IMR-90 (cell line): ENCODE data around the gene GNAI3. TPM values are rescaled to one million over a fixed set of nuclear protein-coding genes. Genes with fewer than 3 reads are reported as not detected.
A peak's percentile ranks its signal among the peaks of the same experiment; 100 is the strongest.

Experiments used
- ATAC-seq: fragments of 200-7000 bp; cut with Tn5 transposase; 2 replicates; pipeline ENCODE4 v1.9.1; 2020; ENCODE audit warnings: low read depth, mild to moderate bottlenecking, moderate library complexity
- BruUV-seq: library from RNA; stranded (reverse); fragments of 400-500 nt; replicated peaks from 2 replicates; lab custom pipeline; 2021; lab: Mats Ljungman, UMichigan
- CTCF ChIA-PET: fragments of 300-600 bp; formaldehyde crosslinking; extraction: SDS; loops from one replicate; lab custom pipeline; 2021; ENCODE audit warnings: antibody characterized with exemption; lab: Yijun Ruan, JAX
- POLR2A ChIA-PET: fragments of 300-600 bp; sonication (Branson Sonifier 250); formaldehyde crosslinking; loops from one replicate; lab custom pipeline; 2022; ENCODE audit warnings: antibody characterized with exemption; ENCODE audit not compliant: unreplicated experiment; lab: Charles Lee
- DNase-seq: peaks from one replicate; pipeline ENCODE4 v3.0.0; 2013
- H2AFZ ChIP-seq: replicated peaks from 2 replicates; pipeline ENCODE3; 2013; ENCODE audit warnings: low read length, mild to moderate bottlenecking; ENCODE audit not compliant: poor library complexity
- H2AK5ac ChIP-seq: 2 replicates; pipeline ENCODE4 v1.6.1; 2013; ENCODE audit warnings: low read depth, low read length, inconsistent platforms
- H2AK9ac ChIP-seq: replicated peaks from 2 replicates; pipeline ENCODE3; 2013; ENCODE audit warnings: mild to moderate bottlenecking, low read depth, low read length, moderate library complexity; ENCODE audit not compliant: poor library complexity
- H2BK120ac ChIP-seq: 2 replicates; pipeline ENCODE4 v1.6.1; 2013; ENCODE audit warnings: low read depth, low read length, inconsistent platforms
- H2BK15ac ChIP-seq: 3 replicates; pipeline ENCODE4 v1.6.1; 2013; ENCODE audit warnings: low read depth, low read length, inconsistent platforms
- H2BK20ac ChIP-seq: 2 replicates; pipeline ENCODE4 v1.6.1; 2013; ENCODE audit warnings: low read depth, mild to moderate bottlenecking, inconsistent platforms, low read length, moderate library complexity
- H2BK5ac ChIP-seq: 2 replicates; pipeline ENCODE4 v1.6.1; 2013; ENCODE audit warnings: mild to moderate bottlenecking, low read depth, low read length, inconsistent platforms; ENCODE audit not compliant: poor library complexity, severe bottlenecking
- H3K14ac ChIP-seq: replicated peaks from 2 replicates; pipeline ENCODE4 v1.6.1; 2013; ENCODE audit warnings: low read depth, low read length, inconsistent platforms
- H3K18ac ChIP-seq: 2 replicates; pipeline ENCODE4 v1.6.1; 2013; ENCODE audit warnings: low read depth, low read length, control low read depth
- H3K23ac ChIP-seq: 2 replicates; pipeline ENCODE4 v1.6.1; 2013; ENCODE audit warnings: low read depth, low read length, inconsistent platforms
- H3K27ac ChIP-seq: 2 replicates; pipeline ENCODE4 v1.5.1; 2013; ENCODE audit warnings: mild to moderate bottlenecking, control low read depth, low read length; ENCODE audit not compliant: insufficient read depth
- H3K27me3 ChIP-seq: 2 replicates; pipeline ENCODE4 v1.6.1; 2013; ENCODE audit warnings: low read length; ENCODE audit not compliant: control insufficient read depth, insufficient read depth
- H3K36me3 ChIP-seq: 2 replicates; pipeline ENCODE4 v1.6.1; 2013; ENCODE audit warnings: low read length, mixed read lengths; ENCODE audit not compliant: control insufficient read depth, insufficient read depth
- H3K4ac ChIP-seq: 2 replicates; pipeline ENCODE4 v1.6.1; 2013; ENCODE audit warnings: low read depth, low read length, inconsistent platforms
- H3K4me1 ChIP-seq: 2 replicates; pipeline ENCODE4 v1.6.1; 2013; ENCODE audit warnings: low read length, mixed read lengths; ENCODE audit not compliant: control insufficient read depth, insufficient read depth
- H3K4me2 ChIP-seq: 2 replicates; pipeline ENCODE4 v1.6.1; 2013; ENCODE audit warnings: low read depth, mild to moderate bottlenecking, control low read depth, low read length, moderate library complexity
- H3K4me3 ChIP-seq: 2 replicates; pipeline ENCODE4 v1.5.1; 2013; ENCODE audit warnings: low read depth, mild to moderate bottlenecking, control low read depth, low read length, moderate library complexity; ENCODE audit not compliant: insufficient read depth
- H3K56ac ChIP-seq: 2 replicates; pipeline ENCODE4 v1.6.1; 2013; ENCODE audit warnings: low read length, inconsistent platforms; ENCODE audit not compliant: insufficient read depth; ENCODE audit errors: extremely low read depth
- H3K79me1 ChIP-seq, 2 experiments: 2 replicates each; pipeline ENCODE4 v1.6.1; 2013; ENCODE audit warnings: low read length in 2 of 2, inconsistent platforms in 1 of 2, low read depth in 1 of 2
- H3K9ac ChIP-seq: 2 replicates; pipeline ENCODE4 v1.6.1; 2013; ENCODE audit warnings: low read depth, low read length, control low read depth
- H3K9me1 ChIP-seq: 2 replicates; pipeline ENCODE4 v1.6.1; 2013; ENCODE audit warnings: low read length, inconsistent platforms; ENCODE audit not compliant: insufficient read depth
- H3K9me3 ChIP-seq: 2 replicates; pipeline ENCODE4 v1.6.1; 2013; ENCODE audit warnings: low read length; ENCODE audit not compliant: control insufficient read depth, insufficient read depth
- H4K20me1 ChIP-seq: 2 replicates; pipeline ENCODE4 v1.6.1; 2013; ENCODE audit warnings: low read length, inconsistent platforms; ENCODE audit not compliant: insufficient read depth
- H4K5ac ChIP-seq: 2 replicates; pipeline ENCODE4 v1.6.1; 2013; ENCODE audit warnings: mild to moderate bottlenecking, low read depth, low read length, control low read depth
- H4K8ac ChIP-seq, 2 experiments: 2 replicates each; pipeline ENCODE4 v1.6.1; 2013; ENCODE audit warnings: low read depth in 2 of 2, low read length in 2 of 2, control low read depth in 1 of 2, inconsistent platforms in 1 of 2
- H4K91ac ChIP-seq: 2 replicates; pipeline ENCODE4 v1.6.1; 2013; ENCODE audit warnings: low read depth, low read length, inconsistent platforms; ENCODE audit not compliant: insufficient read depth
- CEBPB ChIP-seq: IDR thresholded peaks from 2 replicates; pipeline ENCODE4 v1.6.1; 2012; ENCODE audit warnings: low read depth, low read length, improper control_type of control experiment
- CHD1 ChIP-seq: IDR thresholded peaks from 2 replicates; pipeline ENCODE4 v1.6.1; 2012; ENCODE audit warnings: low read depth, low read length, improper control_type of control experiment
- FOS ChIP-seq: fragments of 150-350 bp; IDR thresholded peaks from 2 replicates; pipeline ENCODE4 v1.6.1; 2016; ENCODE audit warnings: low read depth, low read length
- MXI1 ChIP-seq: IDR thresholded peaks from 2 replicates; pipeline ENCODE4 v1.6.1; 2012; ENCODE audit warnings: low read depth, mild to moderate bottlenecking, low read length, moderate library complexity, borderline replicate concordance
- POLR2A ChIP-seq: IDR thresholded peaks from 2 replicates; pipeline ENCODE4 v1.6.1; 2012; ENCODE audit warnings: mild to moderate bottlenecking, low read depth, low read length
- WGBS, 2 experiments: methylation state at CpG; one replicate each; pipeline versions ENCODE4 v1.1.5 to v1.1.7; 2013; ENCODE audit warnings: missing lambda C conversion rate in 2 of 2; ENCODE audit not compliant: insufficient read length in 1 of 2; ENCODE audit errors: extremely low coverage in 2 of 2; 5-methylcytosine and 5-hydroxymethylcytosine counted together
- dilution Hi-C: fragments of 300-500 bp; cut with HindIII; formaldehyde crosslinking; loops from one replicate; pipeline ENCODE4 v1.14.3; 2018; ENCODE audit warnings: low sequenced_read_pairs; ENCODE audit not compliant: unreplicated experiment
- in situ Hi-C: fragments of 300-500 bp; cut with MboI; formaldehyde crosslinking; loops from 3 replicates; pipeline ENCODE4 v1.14.3; 2019; ENCODE audit warnings: low sequenced_read_pairs, inconsistent platforms, mixed read lengths
- intact Hi-C: fragments of 100-400 bp; cut with micrococcal nuclease; formaldehyde crosslinking; loops from 2 replicates; pipeline ENCODE4 v1.10.0; 2022
- polyA plus RNA-seq, 3 experiments: library from polyadenylated mRNA; depleted of rRNA; stranded (reverse); fragments of >200 nt; gene quantifications; 2 replicates each; pipeline ENCODE4 v1.2.3, GENCODE V29; 2012; ENCODE audit warnings: low replicate concordance in 1 of 3
- total RNA-seq: library from RNA; depleted of rRNA; stranded (reverse); fragments of >200 nt; gene quantifications from 2 replicates; pipeline ENCODE4 v1.2.3, GENCODE V29; 2012

Gene GNAI3
- total and polyA plus RNA-seq, 2 of the 4 experiments (the other 2 are of a cell fraction): 5.9 to 14.9 TPM

- TF ChIP-seq MXI1: no peak
- TF ChIP-seq FOS: no peak
- TF ChIP-seq POLR2A: no peak
- TF ChIP-seq CHD1: no peak
These were observed 65.1 kb downstream of the GNAI3 start (continued) for GRCh38 chr1:109613361-109614147.

DNA sequence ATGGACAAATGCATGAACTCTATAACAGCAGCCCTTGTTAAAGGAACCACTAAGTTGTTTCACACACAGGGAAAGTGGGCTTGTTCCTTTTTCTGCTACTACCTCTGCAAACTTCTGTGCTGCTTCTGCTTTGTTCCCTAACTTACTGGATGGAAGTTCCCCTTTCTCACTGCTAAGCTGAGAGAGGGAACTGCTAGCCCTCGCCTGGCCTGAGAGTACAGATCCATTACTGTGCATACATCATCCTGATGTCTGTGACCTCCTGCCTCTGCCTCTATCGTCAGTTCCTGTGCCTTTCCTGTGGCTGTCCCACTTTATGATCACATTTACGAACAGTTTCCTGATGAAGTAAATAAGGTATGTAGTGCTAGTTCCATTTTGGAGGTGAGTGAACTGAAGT is 67.5 kb downstream of the GNAI3 start:
- Histone ChIP-seq H3K79me1 (peaks cover 16 to 65% of the 10 kb centered on the region in 2 experiments; a peak in 3 of 4 replicates), H2BK5ac (peak overlapping the region; percentile 90), H3K27me3 (no peaks in the 10 kb centered on the region), H3K36me3 (no peaks in the 10 kb centered on the region), H3K4me1 (peaks cover 29% of the 10 kb centered on the region), H3K4me2 (no peak overlapping the region), H2AFZ (peak overlapping the region; percentile 11), H4K5ac (0 out of 2 replicates have a peak overlapping the region, but pooled peaks have one; percentile 1), H2BK20ac (0 out of 2 replicates have a peak overlapping the region, but pooled peaks have one; percentile 83), H3K23ac (peak overlapping the region; percentile 55; the same call in 1 of the 2 replicates), H4K91ac (peak overlapping the region; percentile 58), H3K9me1 (peaks cover 50% of the 10 kb centered on the region), H3K9me3 (no peaks in the 10 kb centered on the region), H3K14ac (peak overlapping the region; percentile 85), H3K18ac (peak overlapping the region; percentile 22; the same call in 1 of the 2 replicates), H3K56ac (no peak overlapping the region), H3K27ac (no peak overlapping the region), H3K4ac (peak overlapping the region; percentile 88; the same call in 1 of the 2 replicates), H2BK120ac (peak overlapping the region; percentile 81), H2BK15ac (peak overlapping the region; percentile 80; the same call in 2 of the 3 replicates), H2AK5ac (peak overlapping the region; percentile 76), H4K20me1 (0 out of 2 replicates have a peak, but pooled peaks cover under 1% of the 10 kb centered on the region), H3K9ac (no peak overlapping the region; the same call in 1 of the 2 replicates), H3K4me3 (no peak overlapping the region), H4K8ac (peak overlapping the region; percentile 63 to 86; a peak in 3 of 4 replicates), H2AK9ac (no peak overlapping the region)
- ATAC-seq: no peak
- POLR2A ChIA-PET: no interaction called here
- CTCF ChIA-PET: no interaction called here
- TF ChIP-seq CEBPB: no peak
- no peak for TF ChIP-seq CHD1
- TF ChIP-seq FOS: no peak
- intact Hi-C loops (no loop called here), dilution Hi-C loops (no loop called here), in situ Hi-C loops (no loop called here)
- DNase-seq: peak; percentile 46
- WGBS, 2 experiments: no CpG with 5 or more reads among the region's 3 CpGs
- BruUV-seq: no TSS peak
